GM12801 (cell line): ENCODE results near the gene RYR2.

Experiments used
- CTCF ChIP-seq: IDR thresholded peaks from one replicate; pipeline ENCODE4 v1.5.1; 2011; ENCODE audit warnings: control low read depth; ENCODE audit not compliant: insufficient read length; ENCODE audit errors: extremely low read depth

RYR2 gene

GRCh38 chr1:237166086-237166485, 124.1 kb downstream of the RYR2 start:
- no peak for TF ChIP-seq CTCF

GRCh38 chr1:237166593-237167101, 124.7 kb downstream of the RYR2 start:
- TF ChIP-seq CTCF = no peak

GRCh38 chr1:237170149-237170548, 128.2 kb downstream of the RYR2 start:
- TF ChIP-seq CTCF = no peak

GRCh38 chr1:237171454-237172117, 129.6 kb downstream of the RYR2 start:
- TF ChIP-seq CTCF = no peak

GRCh38 chr1:237172118-237172485, 130.1 kb downstream of the RYR2 start:
- no peak for TF ChIP-seq CTCF

GRCh38 chr1:237179503-237179902, 137.5 kb downstream of the RYR2 start:
- TF ChIP-seq CTCF = no peak

- TF ChIP-seq CTCF = no peak
Measured at GRCh38 chr1:237180256-237180655, 138.3 kb downstream of the RYR2 start.
